ENCODE data around the gene SFT2D1. TPM values are rescaled to one million over a fixed set of nuclear protein-coding genes. Genes with fewer than 3 reads are reported as not detected.

SFT2D1 gene
- polyA plus RNA-seq, 3 donors, result 48.1 to 166 (median 140) TPM

GRCh38 chr6:166281104-166281503, 61.2 kb downstream of the SFT2D1 start:
- H3K9me3 Mint-ChIP-seq, result no peaks in the 10 kb centered on the region
- H3K27me3 Mint-ChIP-seq (ENCODE audit: low read depth in 3 of 3), result peaks cover 8 to 11% (median 8%) of the 10 kb centered on the region in 3 donors
- TF ChIP-seq, protein P1, sequence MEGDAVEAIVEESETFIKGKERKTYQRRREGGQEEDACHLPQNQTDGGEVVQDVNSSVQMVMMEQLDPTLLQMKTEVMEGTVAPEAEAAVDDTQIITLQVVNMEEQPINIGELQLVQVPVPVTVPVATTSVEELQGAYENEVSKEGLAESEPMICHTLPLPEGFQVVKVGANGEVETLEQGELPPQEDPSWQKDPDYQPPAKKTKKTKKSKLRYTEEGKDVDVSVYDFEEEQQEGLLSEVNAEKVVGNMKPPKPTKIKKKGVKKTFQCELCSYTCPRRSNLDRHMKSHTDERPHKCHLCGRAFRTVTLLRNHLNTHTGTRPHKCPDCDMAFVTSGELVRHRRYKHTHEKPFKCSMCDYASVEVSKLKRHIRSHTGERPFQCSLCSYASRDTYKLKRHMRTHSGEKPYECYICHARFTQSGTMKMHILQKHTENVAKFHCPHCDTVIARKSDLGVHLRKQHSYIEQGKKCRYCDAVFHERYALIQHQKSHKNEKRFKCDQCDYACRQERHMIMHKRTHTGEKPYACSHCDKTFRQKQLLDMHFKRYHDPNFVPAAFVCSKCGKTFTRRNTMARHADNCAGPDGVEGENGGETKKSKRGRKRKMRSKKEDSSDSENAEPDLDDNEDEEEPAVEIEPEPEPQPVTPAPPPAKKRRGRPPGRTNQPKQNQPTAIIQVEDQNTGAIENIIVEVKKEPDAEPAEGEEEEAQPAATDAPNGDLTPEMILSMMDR (IDR thresholded peaks at IDR 0.05), result no peak
- H3K27ac ChIP-seq (ENCODE audit: low read depth in 1 of 2, low read length in 2 of 2), result no peak overlapping the region
- H3K4me3 ChIP-seq (replicated peaks in 1 of 3; ENCODE audit: low read depth in 2 of 3, low read length in 3 of 3), result no peak overlapping the region
- H4K20me1 ChIP-seq (ENCODE audit: insufficient read depth, low read length), result no peaks in the 10 kb centered on the region
- peaks cover 0 to 7% of the 10 kb centered on the region in 2 donors for H3K4me1 ChIP-seq (ENCODE audit: control insufficient read depth in 1 of 2, insufficient read depth in 2 of 2, low read length in 2 of 2)
- no peaks in the 10 kb centered on the region for H3K27me3 ChIP-seq (ENCODE audit: control insufficient read depth in 2 of 2, insufficient read depth in 2 of 2, low read length in 2 of 2)
- no peak overlapping the region for H3K27ac Mint-ChIP-seq
- no peaks in the 10 kb centered on the region for H3K79me2 ChIP-seq (ENCODE audit: insufficient read depth, low read length)
- H3K4me1 Mint-ChIP-seq, result peaks cover 4% of the 10 kb centered on the region
- no peaks in the 10 kb centered on the region for H3K36me3 Mint-ChIP-seq
- H3K4me2 ChIP-seq (replicated peaks; ENCODE audit: extremely low read depth, low read length, poor library complexity, severe bottlenecking), result no peak overlapping the region
- no peaks in the 10 kb centered on the region for H3K9me3 ChIP-seq (replicated peaks in 1 of 2; ENCODE audit: control insufficient read depth in 1 of 2, insufficient read depth in 1 of 2, low read length in 2 of 2)
- no peak overlapping the region for H2AFZ ChIP-seq (ENCODE audit: insufficient read depth, low read depth, low read length, poor library complexity, severe bottlenecking)
- no peak for DNase-seq
- intact Hi-C loops (cut with micrococcal nuclease), result no loop called here
- H3K36me3 ChIP-seq (replicated peaks in 1 of 2; ENCODE audit: control insufficient read depth in 1 of 2, insufficient read depth in 2 of 2, low read length in 2 of 2), result no peaks in the 10 kb centered on the region
- no peak overlapping the region for H3K4me3 Mint-ChIP-seq
- no peak overlapping the region for H3K9ac ChIP-seq (ENCODE audit: insufficient read depth, low read length, poor library complexity, severe bottlenecking)
- 98% methylated on average over 6 of the region's 9 CpGs for whole genome bisulfite sequencing (ENCODE audit: insufficient coverage)

DNA sequence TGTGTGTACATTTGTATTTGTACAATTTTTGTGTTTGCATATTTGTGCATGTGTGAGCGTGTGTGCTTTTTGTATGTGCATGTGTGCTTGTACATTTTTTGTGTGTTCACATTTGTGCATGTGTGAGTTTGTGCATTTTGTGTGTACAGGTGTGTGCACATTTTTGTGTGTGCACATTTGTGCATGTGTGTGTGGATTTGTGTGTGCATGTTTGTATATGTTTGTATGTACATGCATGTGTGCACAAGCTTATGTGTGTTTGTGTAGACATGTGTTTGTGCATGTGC, 63.0 kb downstream of the SFT2D1 start:
- Histone ChIP-seq H3K4me3 (replicated peaks in 1 of 3; ENCODE audit: low read depth in 2 of 3, low read length in 3 of 3) (no peak overlapping the region), H3K27me3 (ENCODE audit: control insufficient read depth in 2 of 2, insufficient read depth in 2 of 2, low read length in 2 of 2) (no peaks in the 10 kb centered on the region), H3K27ac (ENCODE audit: low read depth in 1 of 2, low read length in 2 of 2) (no peak overlapping the region), H3K36me3 (replicated peaks in 1 of 2; ENCODE audit: control insufficient read depth in 1 of 2, insufficient read depth in 2 of 2, low read length in 2 of 2) (no peaks in the 10 kb centered on the region), H3K9ac (ENCODE audit: insufficient read depth, low read length, poor library complexity, severe bottlenecking) (no peak overlapping the region), H3K4me2 (replicated peaks; ENCODE audit: extremely low read depth, low read length, poor library complexity, severe bottlenecking) (no peak overlapping the region), H2AFZ (ENCODE audit: insufficient read depth, low read depth, low read length, poor library complexity, severe bottlenecking) (no peak overlapping the region), H3K9me3 (replicated peaks in 1 of 2; ENCODE audit: control insufficient read depth in 1 of 2, insufficient read depth in 1 of 2, low read length in 2 of 2) (no peaks in the 10 kb centered on the region), H3K79me2 (ENCODE audit: insufficient read depth, low read length) (no peaks in the 10 kb centered on the region), H3K4me1 (ENCODE audit: control insufficient read depth in 1 of 2, insufficient read depth in 2 of 2, low read length in 2 of 2) (peaks cover 0 to 10% of the 10 kb centered on the region in 2 donors), H4K20me1 (ENCODE audit: insufficient read depth, low read length) (no peaks in the 10 kb centered on the region)
- intact Hi-C loops (cut with micrococcal nuclease), result no loop called here
- 100% methylated on average over 1 of the region's 1 CpG for WGBS (ENCODE audit: insufficient coverage)
- H3K36me3 Mint-ChIP-seq, result no peaks in the 10 kb centered on the region
- no peak overlapping the region for H3K27ac Mint-ChIP-seq
- no peak overlapping the region for H3K4me3 Mint-ChIP-seq
- no peaks in the 10 kb centered on the region for H3K9me3 Mint-ChIP-seq
- DNase-seq, result no peak
- H3K4me1 Mint-ChIP-seq, result peaks cover 9% of the 10 kb centered on the region
- H3K27me3 Mint-ChIP-seq (ENCODE audit: low read depth in 3 of 3), result peaks cover 6 to 7% (median 6%) of the 10 kb centered on the region in 3 donors
- TF ChIP-seq, protein P1 (IDR thresholded peaks at IDR 0.05), result no peak

Data from CD14-positive monocyte (primary cell).